Uterus (tissue), 4 donors: ENCODE measurements around the gene LPP. TPM values are rescaled to one million over a fixed set of nuclear protein-coding genes. Genes with fewer than 3 reads are reported as not detected.

Experiments
- DNase-seq, 2 donors: peaks; one replicate each; pipeline ENCODE4 v3.0.0-alpha.2; 2019 to 2020
- H3K27ac ChIP-seq, 2 donors: fragments of 200-600 bp; sonication (generic); 1 replicate in 1 of 2; 2 replicates in 1 of 2; pipeline ENCODE4 v1.5.1; 2016 to 2018
- H3K27me3 ChIP-seq, 2 donors: fragments of 200-600 bp; sonication (generic); one replicate each; pipeline ENCODE4 v1.5.1; 2018 to 2019; ENCODE audit warnings: control low read depth in 1 of 2
- H3K36me3 ChIP-seq, 2 donors: fragments of 200-600 bp; sonication (generic); one replicate each; pipeline ENCODE4 v1.5.1; 2019; ENCODE audit warnings: control low read depth in 1 of 2
- H3K4me1 ChIP-seq, 2 donors: fragments of 200-600 bp; sonication (generic); one replicate each; pipeline ENCODE4 v1.5.1; 2018 to 2019; ENCODE audit warnings: control low read depth in 1 of 2
- H3K4me3 ChIP-seq, 2 donors: fragments of 200-600 bp; sonication (generic); 1 replicate in 1 of 2; 2 replicates in 1 of 2; pipeline ENCODE4 v1.5.1; 2018 to 2019; ENCODE audit warnings: mild to moderate bottlenecking in 1 of 2
- H3K9me3 ChIP-seq, 2 donors: fragments of 200-600 bp; sonication (generic); one replicate each; pipeline ENCODE4 v1.5.1; 2019; ENCODE audit warnings: control low read depth in 1 of 2
- CTCF ChIP-seq, 4 experiments: fragments of 200-600 bp in 2 of 4; fragments of 450-650 bp in 2 of 4; sonication (generic) in 2 of 4; IDR thresholded peaks; one replicate each; pipeline ENCODE4 v1.5.1; 2016 to 2019; ENCODE audit warnings: antibody characterized with exemption in 4 of 4, mild to moderate bottlenecking in 2 of 4, moderate library complexity in 1 of 4
- POLR2A ChIP-seq, 2 donors: fragments of 450-650 bp; IDR thresholded peaks; one replicate each; pipeline ENCODE4 v1.6.1; 2016; ENCODE audit warnings: antibody characterized with exemption in 2 of 2, mild to moderate bottlenecking in 1 of 2, moderate library complexity in 1 of 2
- intact Hi-C: fragments of 100-400 bp; cut with DNase I; formaldehyde crosslinking; loops from one replicate; pipeline ENCODE4 v1.15.1; 2023; ENCODE audit warnings: low total_unique reads
- total RNA-seq, 4 donors: library from RNA; depleted of rRNA in 3 of 4; stranded (reverse); fragments of >200 nt in 3 of 4; gene quantifications; one replicate each; pipeline versions ENCODE4 v1.1.0 to v1.2.4, GENCODE V29; 2014 to 2023
- donor health status: DM: yes; HTN: yes; CAD: no.

The LPP gene
- total RNA-seq, 4 donors from 2014 or later = 180 to 1,374 (median 712) TPM

- Histone ChIP-seq H3K27ac (peak overlapping the region; percentile 56 to 97), H3K36me3 (no peaks in the 10 kb centered on the region), H3K4me1 (peaks cover 18% of the 10 kb centered on the region in 2 donors), H3K4me3 (no peak overlapping the region), H3K9me3 (no peaks in the 10 kb centered on the region), H3K27me3 (no peaks in the 10 kb centered on the region)
- DNase-seq = no peak
- intact Hi-C loops = no loop called here
- TF ChIP-seq CTCF (IDR thresholded peaks at IDR 0.05) (no peak), POLR2A (IDR thresholded peaks at IDR 0.05) (no peak)
Observed at GRCh38 chr3:188279502-188280335, 125.8 kb downstream of the LPP start.

GRCh38 chr3:188280627-188281026 is 126.7 kb downstream of the LPP start:
- Histone ChIP-seq H3K27ac (peak overlapping the region; percentile 56 to 97), H3K27me3 (no peaks in the 10 kb centered on the region), H3K36me3 (no peaks in the 10 kb centered on the region), H3K4me1 (peaks cover 16 to 18% of the 10 kb centered on the region in 2 donors), H3K4me3 (no peak overlapping the region), H3K9me3 (no peaks in the 10 kb centered on the region)
- no peak for TF ChIP-seq CTCF (IDR thresholded peaks at IDR 0.05)
- no peak for TF ChIP-seq POLR2A (IDR thresholded peaks at IDR 0.05)
- intact Hi-C loops = no loop called here
- no peak for DNase-seq

GRCh38 chr3:188282871-188283270 is 128.9 kb downstream of the LPP start:
- TF ChIP-seq CTCF (IDR thresholded peaks at IDR 0.05) = no peak
- TF ChIP-seq POLR2A (IDR thresholded peaks at IDR 0.05) = no peak
- Histone ChIP-seq H3K36me3 (no peaks in the 10 kb centered on the region), H3K27ac (peak overlapping the region; percentile 71 to 87), H3K9me3 (no peaks in the 10 kb centered on the region), H3K27me3 (no peaks in the 10 kb centered on the region), H3K4me1 (peaks cover 16 to 22% of the 10 kb centered on the region in 2 donors), H3K4me3 (no peak overlapping the region)
- DNase-seq = no peak
- intact Hi-C loops = no loop called here

- H3K9me3 ChIP-seq = no peaks in the 10 kb centered on the region
- H3K36me3 ChIP-seq = no peaks in the 10 kb centered on the region
- peak overlapping the region; percentile 71 to 87 for H3K27ac ChIP-seq
- no peak overlapping the region for H3K4me3 ChIP-seq
- TF ChIP-seq CTCF (IDR thresholded peaks at IDR 0.05) (peak in 2 of 4 experiments; percentile 38 to 43), POLR2A (IDR thresholded peaks at IDR 0.05) (no peak)
- intact Hi-C loops = no loop called here
- no peaks in the 10 kb centered on the region for H3K27me3 ChIP-seq
- DNase-seq = peak; percentile 73 to 84
- H3K4me1 ChIP-seq = peaks cover 16 to 22% of the 10 kb centered on the region in 2 donors
Observed at GRCh38 chr3:188283347-188283746, 129.4 kb downstream of the LPP start.

- intact Hi-C loops = no loop called here
- DNase-seq = no peak
- Histone ChIP-seq H3K27me3 (no peaks in the 10 kb centered on the region), H3K4me3 (no peak overlapping the region), H3K36me3 (no peaks in the 10 kb centered on the region), H3K4me1 (peaks cover 16 to 22% of the 10 kb centered on the region in 2 donors), H3K27ac (peak overlapping the region; percentile 71 to 87), H3K9me3 (no peaks in the 10 kb centered on the region)
- TF ChIP-seq POLR2A (IDR thresholded peaks at IDR 0.05) = no peak
- TF ChIP-seq CTCF (IDR thresholded peaks at IDR 0.05) = no peak
Observed at GRCh38 chr3:188284455-188285212, 130.7 kb downstream of the LPP start.
